Neural cell (in vitro differentiated cells): ENCODE measurements around the gene CACNA1F. TPM values are rescaled to one million over a fixed set of nuclear protein-coding genes. Genes with fewer than 3 reads are reported as not detected.

Experiments used
- H2AFZ ChIP-seq: fragments of 200-600, 300-800 bp; sonication (generic), shearing (Covaris generic); 2 replicates; pipeline ENCODE4 v1.6.0; 2014; ENCODE audit warnings: low read depth, mild to moderate bottlenecking, antibody characterized with exemption, low read length, moderate library complexity
- H3F3A ChIP-seq: fragments of 200-600 bp; shearing (Covaris generic); 2 replicates; pipeline ENCODE4 v1.6.1; 2016; ENCODE audit warnings: mild to moderate bottlenecking, moderate library complexity, mixed read lengths, antibody characterized with exemption, low read length; ENCODE audit not compliant: insufficient read depth, poor library complexity, severe bottlenecking
- H3K27ac ChIP-seq: fragments of 200-600, 300-800 bp; sonication (generic), shearing (Covaris generic); 2 replicates; pipeline ENCODE4 v1.5.1; 2014; ENCODE audit warnings: mild to moderate bottlenecking, low read length, moderate library complexity
- H3K27me3 ChIP-seq: fragments of 300-800, 200-600 bp; sonication (generic), shearing (Covaris generic); 2 replicates; pipeline ENCODE4 v1.6.0; 2014; ENCODE audit warnings: mild to moderate bottlenecking, low read depth, low read length, moderate library complexity; ENCODE audit not compliant: insufficient read depth
- H3K36me3 ChIP-seq: fragments of 300-800, 200-600 bp; sonication (generic), shearing (Covaris generic); 2 replicates; pipeline ENCODE4 v1.5.1; 2014; ENCODE audit warnings: mild to moderate bottlenecking, antibody characterized with exemption, low read length, moderate library complexity; ENCODE audit not compliant: insufficient read depth
- H3K4me2 ChIP-seq: fragments of 300-800, 200-600 bp; sonication (generic), shearing (Covaris generic); 2 replicates; pipeline ENCODE4 v1.6.0; 2014; ENCODE audit warnings: mild to moderate bottlenecking, low read length
- H3K4me3 ChIP-seq: fragments of 300-800, 200-600 bp; sonication (generic), shearing (Covaris generic); 2 replicates; pipeline ENCODE4 v1.5.1; 2014; ENCODE audit warnings: mild to moderate bottlenecking, low read length, moderate library complexity
- H3K79me2 ChIP-seq: fragments of 200-600 bp; shearing (Covaris generic); replicated peaks from 2 replicates; pipeline ENCODE4 v1.6.0; 2014; ENCODE audit warnings: mild to moderate bottlenecking, low read length, moderate library complexity; ENCODE audit not compliant: insufficient read depth
- H3K9ac ChIP-seq: fragments of 300-800, 200-600 bp; sonication (generic), shearing (Covaris generic); 2 replicates; pipeline ENCODE4 v1.6.1; 2016; ENCODE audit warnings: mild to moderate bottlenecking, low read length, mixed read lengths
- H3K9me2 ChIP-seq: fragments of 200-600 bp; shearing (Covaris generic); 2 replicates; pipeline ENCODE4 v1.6.1; 2016; ENCODE audit warnings: mild to moderate bottlenecking, low read length, mixed read lengths; ENCODE audit not compliant: insufficient read depth
- H3K9me3 ChIP-seq: fragments of 200-600, 300-800 bp; sonication (generic), shearing (Covaris generic); 2 replicates; pipeline ENCODE4 v1.6.1; 2016; ENCODE audit warnings: mild to moderate bottlenecking, mixed run types, low read length, moderate library complexity, mixed read lengths
- H4K20me1 ChIP-seq: fragments of 200-600 bp; shearing (Covaris generic); 2 replicates; pipeline ENCODE4 v1.6.1; 2016; ENCODE audit warnings: mild to moderate bottlenecking, mixed run types; ENCODE audit not compliant: insufficient read depth
- EP300 ChIP-seq: fragments of 450-650 bp; conservative IDR thresholded peaks from 2 replicates; pipeline ENCODE4 v1.6.1; 2014; ENCODE audit warnings: antibody characterized with exemption, mild to moderate bottlenecking, moderate library complexity; ENCODE audit not compliant: poor library complexity, severe bottlenecking
- EZH2 ChIP-seq: fragments of 200-600, 300-800 bp; shearing (Covaris generic), sonication (generic); IDR thresholded peaks from 2 replicates; pipeline ENCODE4 v1.6.1; 2014; ENCODE audit warnings: antibody characterized with exemption, low read length, borderline replicate concordance, mild to moderate bottlenecking; ENCODE audit not compliant: insufficient read depth, poor library complexity, severe bottlenecking
- MXI1 ChIP-seq: fragments of 450-650 bp; conservative IDR thresholded peaks from 2 replicates; pipeline ENCODE4 v1.6.1; 2014; ENCODE audit warnings: antibody characterized with exemption, mild to moderate bottlenecking; ENCODE audit not compliant: poor library complexity, severe bottlenecking
- POLR2AphosphoS5 ChIP-seq: IDR thresholded peaks from 2 replicates; pipeline ENCODE4 v1.6.1; 2012
- RAD21 ChIP-seq: fragments of 450-650 bp; conservative IDR thresholded peaks from 2 replicates; pipeline ENCODE4 v1.6.1; 2014; ENCODE audit warnings: antibody characterized with exemption, mild to moderate bottlenecking, moderate library complexity
- SMC3 ChIP-seq: fragments of 450-650 bp; conservative IDR thresholded peaks from 2 replicates; pipeline ENCODE4 v1.6.1; 2014; ENCODE audit warnings: antibody characterized with exemption, mild to moderate bottlenecking, moderate library complexity; ENCODE audit not compliant: poor library complexity
- TAF1 ChIP-seq: IDR thresholded peaks from 2 replicates; pipeline ENCODE4 v1.6.1; 2012; ENCODE audit warnings: low read depth
- polyA plus RNA-seq: library from polyadenylated mRNA; depleted of rRNA; stranded (reverse); fragments of >200 nt; gene quantifications from 2 replicates; pipeline ENCODE4 v1.2.3, GENCODE V29; 2014
- TF ChIP-seq, protein P1 (sequence below): fragments of 450-650 bp; IDR thresholded peaks from 2 replicates; pipeline ENCODE4 v1.5.1; 2014; ENCODE audit warnings: antibody characterized with exemption, mild to moderate bottlenecking, moderate library complexity; ENCODE audit not compliant: poor library complexity, severe bottlenecking
- TF ChIP-seq, protein P2 (sequence below): IDR thresholded peaks from 2 replicates; pipeline ENCODE4 v1.6.1; 2012; ENCODE audit warnings: borderline replicate concordance

CACNA1F gene
- polyA plus RNA-seq, 1 donor from 2014 or later = not detected

DNA sequence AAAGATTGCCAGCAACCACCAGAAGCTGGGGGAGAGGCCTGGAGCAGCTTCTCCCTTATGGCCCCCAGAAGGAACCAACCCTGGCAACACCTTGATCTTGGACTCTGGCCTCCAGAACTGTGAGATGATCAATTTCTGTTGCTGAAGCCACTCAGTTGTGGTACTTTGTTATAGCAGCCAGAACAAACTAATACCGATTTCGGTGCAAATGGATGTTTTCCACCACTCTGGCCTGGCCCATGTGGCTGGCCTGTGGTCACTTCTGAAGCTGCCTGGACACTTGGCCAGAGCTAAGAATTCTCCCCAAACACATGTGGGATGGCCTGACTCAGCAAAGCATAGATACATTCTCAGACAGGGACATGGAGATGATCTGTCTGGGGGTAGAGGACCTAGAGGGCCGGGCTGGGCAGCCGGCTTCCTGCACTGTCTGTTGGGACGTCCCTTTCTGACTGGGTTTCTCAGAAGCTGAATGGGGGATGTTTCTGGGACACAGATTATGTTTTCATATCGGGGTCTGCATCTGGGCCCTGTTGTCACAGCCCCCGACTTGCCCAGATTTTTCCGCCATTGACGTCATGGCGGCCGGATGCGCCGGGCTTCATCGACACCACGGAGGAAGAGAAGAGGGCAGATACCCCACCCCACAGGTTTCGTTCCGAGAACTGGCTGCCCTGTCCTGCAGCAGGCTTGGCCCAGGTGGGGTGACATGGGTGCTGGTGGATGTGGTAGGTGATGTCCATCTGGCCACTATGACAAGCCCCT lies 27.3 kb upstream of the CACNA1F start:
- Histone ChIP-seq H3K4me3 (no peak overlapping the region), H4K20me1 (no peaks in the 10 kb centered on the region), H3K4me2 (no peak overlapping the region), H2AFZ (no peak overlapping the region), H3K9ac (no peak overlapping the region), H3F3A (no peaks in the 10 kb centered on the region), H3K27ac (no peak overlapping the region), H3K79me2 (no peaks in the 10 kb centered on the region), H3K27me3 (no peaks in the 10 kb centered on the region), H3K9me2 (no peaks in the 10 kb centered on the region), H3K9me3 (no peaks in the 10 kb centered on the region), H3K36me3 (no peaks in the 10 kb centered on the region)
- no peak for TF ChIP-seq MXI1
- no peak for TF ChIP-seq EZH2
- TF ChIP-seq, protein P1, sequence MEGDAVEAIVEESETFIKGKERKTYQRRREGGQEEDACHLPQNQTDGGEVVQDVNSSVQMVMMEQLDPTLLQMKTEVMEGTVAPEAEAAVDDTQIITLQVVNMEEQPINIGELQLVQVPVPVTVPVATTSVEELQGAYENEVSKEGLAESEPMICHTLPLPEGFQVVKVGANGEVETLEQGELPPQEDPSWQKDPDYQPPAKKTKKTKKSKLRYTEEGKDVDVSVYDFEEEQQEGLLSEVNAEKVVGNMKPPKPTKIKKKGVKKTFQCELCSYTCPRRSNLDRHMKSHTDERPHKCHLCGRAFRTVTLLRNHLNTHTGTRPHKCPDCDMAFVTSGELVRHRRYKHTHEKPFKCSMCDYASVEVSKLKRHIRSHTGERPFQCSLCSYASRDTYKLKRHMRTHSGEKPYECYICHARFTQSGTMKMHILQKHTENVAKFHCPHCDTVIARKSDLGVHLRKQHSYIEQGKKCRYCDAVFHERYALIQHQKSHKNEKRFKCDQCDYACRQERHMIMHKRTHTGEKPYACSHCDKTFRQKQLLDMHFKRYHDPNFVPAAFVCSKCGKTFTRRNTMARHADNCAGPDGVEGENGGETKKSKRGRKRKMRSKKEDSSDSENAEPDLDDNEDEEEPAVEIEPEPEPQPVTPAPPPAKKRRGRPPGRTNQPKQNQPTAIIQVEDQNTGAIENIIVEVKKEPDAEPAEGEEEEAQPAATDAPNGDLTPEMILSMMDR = no peak

DNA sequence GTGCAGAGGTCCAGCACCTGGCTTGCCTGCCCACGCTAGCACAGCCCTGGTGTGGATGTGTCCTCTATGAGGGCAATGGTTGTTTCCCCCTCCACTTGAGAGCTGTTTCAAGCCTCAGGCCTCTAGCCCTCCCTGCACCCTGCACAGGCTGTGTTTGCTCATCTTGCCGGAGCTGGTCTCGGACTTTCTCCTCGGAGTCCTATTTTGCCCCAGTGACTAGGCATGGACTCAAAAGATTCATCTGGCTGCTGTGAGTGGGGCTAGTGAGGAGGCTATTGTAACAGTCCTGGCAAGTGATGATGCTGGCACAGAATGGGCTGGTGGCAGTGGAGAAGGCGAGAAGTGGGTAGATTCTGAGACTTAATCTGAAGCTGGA lies 25.6 kb upstream of the CACNA1F start:
- TF ChIP-seq EZH2 (no peak), EP300 (no peak), POLR2AphosphoS5 (no peak), MXI1 (no peak), TAF1 (no peak), SMC3 (no peak), RAD21 (no peak)
- TF ChIP-seq, protein P1 = no peak
- TF ChIP-seq, protein P2, sequence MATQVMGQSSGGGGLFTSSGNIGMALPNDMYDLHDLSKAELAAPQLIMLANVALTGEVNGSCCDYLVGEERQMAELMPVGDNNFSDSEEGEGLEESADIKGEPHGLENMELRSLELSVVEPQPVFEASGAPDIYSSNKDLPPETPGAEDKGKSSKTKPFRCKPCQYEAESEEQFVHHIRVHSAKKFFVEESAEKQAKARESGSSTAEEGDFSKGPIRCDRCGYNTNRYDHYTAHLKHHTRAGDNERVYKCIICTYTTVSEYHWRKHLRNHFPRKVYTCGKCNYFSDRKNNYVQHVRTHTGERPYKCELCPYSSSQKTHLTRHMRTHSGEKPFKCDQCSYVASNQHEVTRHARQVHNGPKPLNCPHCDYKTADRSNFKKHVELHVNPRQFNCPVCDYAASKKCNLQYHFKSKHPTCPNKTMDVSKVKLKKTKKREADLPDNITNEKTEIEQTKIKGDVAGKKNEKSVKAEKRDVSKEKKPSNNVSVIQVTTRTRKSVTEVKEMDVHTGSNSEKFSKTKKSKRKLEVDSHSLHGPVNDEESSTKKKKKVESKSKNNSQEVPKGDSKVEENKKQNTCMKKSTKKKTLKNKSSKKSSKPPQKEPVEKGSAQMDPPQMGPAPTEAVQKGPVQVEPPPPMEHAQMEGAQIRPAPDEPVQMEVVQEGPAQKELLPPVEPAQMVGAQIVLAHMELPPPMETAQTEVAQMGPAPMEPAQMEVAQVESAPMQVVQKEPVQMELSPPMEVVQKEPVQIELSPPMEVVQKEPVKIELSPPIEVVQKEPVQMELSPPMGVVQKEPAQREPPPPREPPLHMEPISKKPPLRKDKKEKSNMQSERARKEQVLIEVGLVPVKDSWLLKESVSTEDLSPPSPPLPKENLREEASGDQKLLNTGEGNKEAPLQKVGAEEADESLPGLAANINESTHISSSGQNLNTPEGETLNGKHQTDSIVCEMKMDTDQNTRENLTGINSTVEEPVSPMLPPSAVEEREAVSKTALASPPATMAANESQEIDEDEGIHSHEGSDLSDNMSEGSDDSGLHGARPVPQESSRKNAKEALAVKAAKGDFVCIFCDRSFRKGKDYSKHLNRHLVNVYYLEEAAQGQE = no peak
- Histone ChIP-seq H3F3A (no peaks in the 10 kb centered on the region), H3K27me3 (no peaks in the 10 kb centered on the region), H2AFZ (no peak overlapping the region), H3K4me3 (no peak overlapping the region), H3K4me2 (no peak overlapping the region), H3K9ac (no peak overlapping the region), H3K36me3 (no peaks in the 10 kb centered on the region), H3K27ac (no peak overlapping the region), H4K20me1 (no peaks in the 10 kb centered on the region), H3K9me3 (no peaks in the 10 kb centered on the region), H3K9me2 (no peaks in the 10 kb centered on the region), H3K79me2 (no peaks in the 10 kb centered on the region)
